ENCODE measurements around the gene NAA50.

NAA50 gene

DNA sequence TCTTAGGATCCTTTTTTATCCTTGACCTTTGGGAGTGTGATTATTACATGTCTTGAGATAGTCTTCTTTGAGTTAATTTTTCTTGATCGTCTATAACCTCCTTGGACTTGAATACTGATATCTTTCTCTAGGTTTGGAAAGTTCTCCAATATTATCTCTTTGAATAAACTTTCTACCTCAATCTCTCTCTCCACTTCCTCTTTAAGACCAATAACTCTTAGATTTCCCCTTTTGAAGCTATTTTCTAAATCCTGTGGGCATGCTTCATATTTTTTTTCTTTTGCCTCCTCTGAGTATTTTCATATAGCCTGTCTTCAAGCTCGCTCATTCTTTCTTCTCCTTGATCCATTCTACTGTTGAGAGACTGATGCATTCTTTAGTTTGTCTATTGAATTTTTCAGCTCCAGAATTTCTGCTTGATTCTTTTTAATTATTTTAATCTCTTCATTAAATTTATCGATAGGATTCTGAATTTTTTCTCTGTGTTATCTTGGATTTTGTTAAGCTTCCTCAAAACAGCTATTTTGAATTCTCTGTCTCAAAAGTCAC, 61.7 kb downstream of the NAA50 start:
- no peak for DNase-seq

- no peak for DNase-seq
These were observed 67.3 kb downstream of the NAA50 start for GRCh38 chr3:113678773-113679172.

DNA sequence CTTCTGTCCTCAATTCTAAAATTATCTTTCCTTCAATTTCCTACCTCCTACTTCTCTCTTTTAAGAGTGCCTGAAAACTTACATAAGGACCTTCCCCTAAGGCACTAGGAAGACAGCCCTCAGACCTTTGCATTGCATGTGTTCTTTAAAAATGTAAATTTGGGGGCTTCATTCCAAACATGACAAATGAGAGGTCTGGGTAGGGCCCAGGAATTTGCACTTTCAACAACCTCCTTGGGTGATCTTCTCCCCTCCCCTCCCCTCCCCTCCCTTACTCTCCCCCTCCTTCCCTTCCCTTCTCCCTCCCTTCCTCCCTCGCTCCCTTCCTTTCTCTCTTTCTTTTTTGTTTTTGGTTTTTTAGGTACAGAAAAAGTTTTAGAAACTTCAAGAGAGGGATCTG, 68.3 kb downstream of the NAA50 start:
- no peak for DNase-seq

GRCh38 chr3:113676261-113676660, 69.8 kb downstream of the NAA50 start:
- DNase-seq = no peak

DNA sequence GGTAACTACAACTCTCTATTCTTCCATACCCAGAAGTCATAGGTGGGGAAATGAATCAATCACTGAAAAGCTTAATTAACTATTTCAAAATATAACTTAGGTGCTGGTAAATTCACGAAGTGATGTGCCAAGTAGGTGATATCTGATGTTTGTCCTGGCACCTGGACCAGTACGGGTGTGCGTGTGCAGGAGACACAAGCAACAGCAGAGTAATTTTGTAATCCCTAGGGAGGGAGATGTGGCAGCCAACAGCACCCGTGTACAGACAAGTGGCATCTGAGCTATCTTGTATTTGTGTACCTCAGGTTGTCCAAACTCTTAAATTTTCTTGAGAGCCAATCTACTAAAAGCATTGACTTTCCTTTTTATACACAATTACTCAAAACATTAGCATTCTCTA, 72.5 kb downstream of the NAA50 start:
- DNase-seq = no peak

DNA sequence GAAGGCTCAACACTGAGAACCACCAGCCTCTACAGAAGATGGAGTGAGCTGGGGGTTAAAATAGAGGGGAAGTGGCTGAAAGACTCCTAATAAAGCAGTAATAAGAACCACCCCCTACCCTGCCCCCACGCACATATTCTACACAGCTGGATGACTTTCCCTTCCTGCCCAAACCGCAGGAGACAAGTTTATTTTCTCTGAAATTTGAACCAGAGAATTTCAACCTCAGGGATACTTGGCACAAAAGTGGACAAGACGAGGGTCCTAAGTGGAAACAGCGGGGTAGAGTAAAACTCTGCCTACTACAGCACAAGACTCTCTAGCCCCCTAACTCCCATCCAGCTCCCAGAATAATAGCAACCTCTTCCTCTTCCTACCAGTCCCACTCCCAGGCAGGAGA, 78.0 kb downstream of the NAA50 start:
- no peak for DNase-seq

Measured in NCI-H1092 (cell line).